Measurements from ENCODE around the gene PGBD2.
A peak's percentile ranks its signal among the peaks of the same experiment; 100 is the strongest.

DNA sequence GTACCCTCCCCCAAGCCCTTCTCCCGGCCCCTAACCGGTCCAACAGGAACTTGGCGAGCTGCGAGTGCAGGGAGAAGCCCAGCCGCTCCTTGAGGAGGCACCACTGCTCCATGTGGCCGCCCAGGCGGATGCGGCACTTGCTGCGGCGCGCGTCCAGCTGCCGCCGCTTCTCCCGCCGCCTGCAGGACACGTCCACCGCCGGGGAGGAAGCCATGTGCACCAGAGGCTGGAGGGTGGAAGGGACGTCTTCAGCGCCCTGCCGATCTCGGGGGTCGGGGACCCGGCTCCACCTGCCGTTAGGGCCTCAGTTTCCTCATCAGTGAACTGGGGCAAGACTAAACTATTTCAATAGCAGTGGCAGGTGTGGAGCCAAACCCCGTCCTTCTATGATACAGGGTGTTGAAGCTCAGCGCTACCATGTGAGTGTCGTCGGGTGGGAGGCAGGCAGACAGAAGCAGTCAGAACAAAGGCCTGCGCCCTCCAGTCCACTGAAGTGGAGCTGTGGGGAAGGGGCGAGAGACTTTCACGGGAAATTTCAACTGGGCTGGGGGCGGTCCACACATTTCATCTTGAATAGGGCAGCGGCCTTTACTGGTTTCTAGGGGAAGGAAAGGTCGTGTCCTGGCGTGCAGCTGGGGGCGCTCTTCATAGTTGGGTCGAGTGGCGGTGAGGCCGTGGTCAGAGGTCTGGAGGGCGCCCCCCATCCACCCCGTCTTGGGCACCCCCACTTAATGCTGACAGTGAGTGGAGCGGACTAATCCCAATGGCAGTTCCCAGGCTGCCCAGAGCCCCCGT lies 47.7 kb upstream of the PGBD2 start:
- TF ChIP-seq, protein P1, sequence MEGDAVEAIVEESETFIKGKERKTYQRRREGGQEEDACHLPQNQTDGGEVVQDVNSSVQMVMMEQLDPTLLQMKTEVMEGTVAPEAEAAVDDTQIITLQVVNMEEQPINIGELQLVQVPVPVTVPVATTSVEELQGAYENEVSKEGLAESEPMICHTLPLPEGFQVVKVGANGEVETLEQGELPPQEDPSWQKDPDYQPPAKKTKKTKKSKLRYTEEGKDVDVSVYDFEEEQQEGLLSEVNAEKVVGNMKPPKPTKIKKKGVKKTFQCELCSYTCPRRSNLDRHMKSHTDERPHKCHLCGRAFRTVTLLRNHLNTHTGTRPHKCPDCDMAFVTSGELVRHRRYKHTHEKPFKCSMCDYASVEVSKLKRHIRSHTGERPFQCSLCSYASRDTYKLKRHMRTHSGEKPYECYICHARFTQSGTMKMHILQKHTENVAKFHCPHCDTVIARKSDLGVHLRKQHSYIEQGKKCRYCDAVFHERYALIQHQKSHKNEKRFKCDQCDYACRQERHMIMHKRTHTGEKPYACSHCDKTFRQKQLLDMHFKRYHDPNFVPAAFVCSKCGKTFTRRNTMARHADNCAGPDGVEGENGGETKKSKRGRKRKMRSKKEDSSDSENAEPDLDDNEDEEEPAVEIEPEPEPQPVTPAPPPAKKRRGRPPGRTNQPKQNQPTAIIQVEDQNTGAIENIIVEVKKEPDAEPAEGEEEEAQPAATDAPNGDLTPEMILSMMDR (IDR thresholded peaks at IDR 0.05): peak in 4 of 7 experiments; percentile 3 to 24 (median 18)
- TF ChIP-seq POLR2AphosphoS5 (IDR thresholded peaks at IDR 0.05) (peak; percentile 16 to 87 (median 73)), EP300 (IDR thresholded peaks at IDR 0.05) (no peak)
